Upper lobe of left lung (tissue), 4 donors: ENCODE measurements around the gene GPR84.

Source experiments
- EP300 ChIP-seq, 4 donors: sonication (generic); formaldehyde crosslinking; IDR thresholded peaks; one replicate each; pipeline ENCODE4 v1.5.1; 2017; ENCODE audit warnings: antibody characterized with exemption in 4 of 4, control low read depth in 2 of 4
- POLR2A ChIP-seq, 4 donors: fragments of 450-650 bp; IDR thresholded peaks; one replicate each; pipeline ENCODE4 v1.5.1; 2016 to 2017; ENCODE audit warnings: antibody characterized with exemption in 4 of 4, mild to moderate bottlenecking in 2 of 4
- POLR2AphosphoS5 ChIP-seq, 2 donors: sonication (generic); formaldehyde crosslinking; IDR thresholded peaks; one replicate each; pipeline ENCODE4 v1.5.1; 2017; ENCODE audit warnings: antibody characterized with exemption in 2 of 2
- TF ChIP-seq, protein P1 (sequence below), 6 experiments: fragments of 450-650 bp in 4 of 6; fragments of 200-600 bp in 2 of 6; sonication (generic) in 2 of 6; IDR thresholded peaks; one replicate each; pipeline ENCODE4 v1.5.1; 2016 to 2019; ENCODE audit warnings: antibody characterized with exemption in 6 of 6

DNA sequence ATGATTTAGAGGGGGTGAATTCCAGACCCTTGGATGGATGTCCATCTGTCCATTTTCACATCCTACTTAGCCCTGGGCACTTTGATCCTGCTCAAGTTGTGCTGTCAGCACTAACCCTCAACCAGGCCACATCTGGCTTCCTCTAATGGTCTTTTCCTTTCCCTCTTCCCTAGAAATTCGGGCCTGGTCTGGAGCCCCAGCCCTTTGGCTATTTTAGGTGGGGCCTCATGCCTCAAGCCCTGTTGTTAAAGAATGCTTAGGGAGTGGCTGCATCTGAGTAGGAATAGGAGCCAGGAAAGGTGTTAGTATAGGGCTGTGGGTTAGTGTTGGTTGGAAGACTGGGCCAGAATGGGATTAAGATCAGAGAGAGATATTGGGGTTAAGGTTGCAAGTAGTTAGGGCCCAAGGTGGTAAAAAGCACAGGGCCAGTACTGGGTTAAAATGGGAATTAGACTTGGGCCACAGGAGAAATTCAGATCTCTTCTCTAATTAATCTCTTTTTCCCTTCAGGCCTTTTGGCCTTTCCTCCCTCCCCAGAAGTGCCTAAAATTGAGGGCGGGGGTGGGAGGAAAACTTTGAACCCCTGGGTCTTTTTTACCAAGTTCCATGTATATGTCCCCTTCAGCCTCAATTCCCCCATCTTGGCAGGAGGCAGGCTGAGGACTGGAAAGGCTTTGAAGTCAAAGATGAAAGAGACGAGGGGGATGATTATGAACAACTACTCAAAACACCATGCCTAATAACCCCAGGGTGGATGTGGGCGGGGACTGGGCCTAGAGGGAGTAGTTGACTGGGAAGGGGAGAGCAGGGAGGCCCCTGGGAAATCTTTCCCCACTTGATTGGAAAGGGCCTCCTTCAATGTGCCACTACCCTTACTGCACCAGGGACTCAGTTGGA, 24.2 kb upstream of the GPR84 start:
- TF ChIP-seq POLR2AphosphoS5 (IDR thresholded peaks at IDR 0.05): no peak
- TF ChIP-seq EP300 (IDR thresholded peaks at IDR 0.05): no peak
- no peak for TF ChIP-seq POLR2A (IDR thresholded peaks at IDR 0.05)
- TF ChIP-seq, protein P1, sequence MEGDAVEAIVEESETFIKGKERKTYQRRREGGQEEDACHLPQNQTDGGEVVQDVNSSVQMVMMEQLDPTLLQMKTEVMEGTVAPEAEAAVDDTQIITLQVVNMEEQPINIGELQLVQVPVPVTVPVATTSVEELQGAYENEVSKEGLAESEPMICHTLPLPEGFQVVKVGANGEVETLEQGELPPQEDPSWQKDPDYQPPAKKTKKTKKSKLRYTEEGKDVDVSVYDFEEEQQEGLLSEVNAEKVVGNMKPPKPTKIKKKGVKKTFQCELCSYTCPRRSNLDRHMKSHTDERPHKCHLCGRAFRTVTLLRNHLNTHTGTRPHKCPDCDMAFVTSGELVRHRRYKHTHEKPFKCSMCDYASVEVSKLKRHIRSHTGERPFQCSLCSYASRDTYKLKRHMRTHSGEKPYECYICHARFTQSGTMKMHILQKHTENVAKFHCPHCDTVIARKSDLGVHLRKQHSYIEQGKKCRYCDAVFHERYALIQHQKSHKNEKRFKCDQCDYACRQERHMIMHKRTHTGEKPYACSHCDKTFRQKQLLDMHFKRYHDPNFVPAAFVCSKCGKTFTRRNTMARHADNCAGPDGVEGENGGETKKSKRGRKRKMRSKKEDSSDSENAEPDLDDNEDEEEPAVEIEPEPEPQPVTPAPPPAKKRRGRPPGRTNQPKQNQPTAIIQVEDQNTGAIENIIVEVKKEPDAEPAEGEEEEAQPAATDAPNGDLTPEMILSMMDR (IDR thresholded peaks at IDR 0.05): no peak
